Measurements from ENCODE around the gene WDPCP.

DNA sequence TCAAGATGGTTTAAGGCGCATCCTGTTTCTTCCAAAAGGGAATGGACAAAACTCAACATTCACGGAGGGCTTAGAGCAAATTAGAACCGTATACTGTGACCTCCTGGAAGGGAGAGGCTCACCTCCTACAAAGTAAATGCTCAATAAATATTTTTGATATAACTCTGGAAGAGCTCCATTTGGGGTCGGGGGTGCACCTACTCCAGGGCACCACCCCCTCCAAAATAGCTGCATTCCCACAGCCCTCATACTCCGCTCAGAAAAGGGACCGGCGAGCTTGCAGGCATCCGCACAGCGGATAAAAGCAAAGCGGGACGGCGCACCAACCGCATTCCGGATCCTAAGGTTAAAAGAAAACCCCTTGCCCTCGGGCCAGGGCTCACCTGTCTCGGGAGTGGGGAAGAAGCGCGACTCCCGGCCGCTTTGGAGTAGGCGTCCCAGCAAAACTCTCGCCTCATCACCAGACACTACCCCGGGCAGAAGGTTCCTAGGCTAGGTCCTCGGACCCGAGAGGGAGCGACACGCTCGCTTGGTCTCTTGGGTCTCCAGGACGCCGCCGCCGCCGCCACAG, 378 bp downstream of the WDPCP start:
- TF ChIP-seq, protein P1, sequence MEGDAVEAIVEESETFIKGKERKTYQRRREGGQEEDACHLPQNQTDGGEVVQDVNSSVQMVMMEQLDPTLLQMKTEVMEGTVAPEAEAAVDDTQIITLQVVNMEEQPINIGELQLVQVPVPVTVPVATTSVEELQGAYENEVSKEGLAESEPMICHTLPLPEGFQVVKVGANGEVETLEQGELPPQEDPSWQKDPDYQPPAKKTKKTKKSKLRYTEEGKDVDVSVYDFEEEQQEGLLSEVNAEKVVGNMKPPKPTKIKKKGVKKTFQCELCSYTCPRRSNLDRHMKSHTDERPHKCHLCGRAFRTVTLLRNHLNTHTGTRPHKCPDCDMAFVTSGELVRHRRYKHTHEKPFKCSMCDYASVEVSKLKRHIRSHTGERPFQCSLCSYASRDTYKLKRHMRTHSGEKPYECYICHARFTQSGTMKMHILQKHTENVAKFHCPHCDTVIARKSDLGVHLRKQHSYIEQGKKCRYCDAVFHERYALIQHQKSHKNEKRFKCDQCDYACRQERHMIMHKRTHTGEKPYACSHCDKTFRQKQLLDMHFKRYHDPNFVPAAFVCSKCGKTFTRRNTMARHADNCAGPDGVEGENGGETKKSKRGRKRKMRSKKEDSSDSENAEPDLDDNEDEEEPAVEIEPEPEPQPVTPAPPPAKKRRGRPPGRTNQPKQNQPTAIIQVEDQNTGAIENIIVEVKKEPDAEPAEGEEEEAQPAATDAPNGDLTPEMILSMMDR (IDR thresholded peaks at IDR 0.05; ENCODE audit: control extremely low read depth in 1 of 3, insufficient read depth in 1 of 3, low read depth in 1 of 3, low read length in 3 of 3): no peak
- TF ChIP-seq POLR2AphosphoS5 (IDR thresholded peaks at IDR 0.05; ENCODE audit: low read depth, low read length) (no peak; the same call in 1 of the 2 replicates), EZH2 (IDR thresholded peaks at IDR 0.05; ENCODE audit: low read depth, low read length, severe bottlenecking) (no peak), POLR2A (IDR thresholded peaks at IDR 0.05; ENCODE audit: control extremely low read depth in 1 of 2, low read depth in 2 of 2, low read length in 2 of 2) (no peak), CHD2 (IDR thresholded peaks at IDR 0.05; ENCODE audit: low read length) (no peak), YY1 (IDR thresholded peaks at IDR 0.05; ENCODE audit: low read depth, low read length) (no peak), SUZ12 (IDR thresholded peaks at IDR 0.05; ENCODE audit: low read length) (no peak), SP1 (IDR thresholded peaks at IDR 0.05; ENCODE audit: low read depth, low read length) (no peak), NANOG (IDR thresholded peaks at IDR 0.05; ENCODE audit: insufficient read depth, low read depth, low read length, poor library complexity, severe bottlenecking) (no peak), CREB1 (IDR thresholded peaks at IDR 0.05) (no peak), ASH2L (IDR thresholded peaks at IDR 0.05; ENCODE audit: low read length) (no peak), SAP30 (IDR thresholded peaks at IDR 0.05; ENCODE audit: insufficient read depth, insufficient replicate concordance, low read length) (no peak), MAX (IDR thresholded peaks at IDR 0.05) (no peak)
- TF ChIP-seq, protein P2, sequence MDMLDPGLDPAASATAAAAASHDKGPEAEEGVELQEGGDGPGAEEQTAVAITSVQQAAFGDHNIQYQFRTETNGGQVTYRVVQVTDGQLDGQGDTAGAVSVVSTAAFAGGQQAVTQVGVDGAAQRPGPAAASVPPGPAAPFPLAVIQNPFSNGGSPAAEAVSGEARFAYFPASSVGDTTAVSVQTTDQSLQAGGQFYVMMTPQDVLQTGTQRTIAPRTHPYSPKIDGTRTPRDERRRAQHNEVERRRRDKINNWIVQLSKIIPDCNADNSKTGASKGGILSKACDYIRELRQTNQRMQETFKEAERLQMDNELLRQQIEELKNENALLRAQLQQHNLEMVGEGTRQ (IDR thresholded peaks at IDR 0.05; ENCODE audit: low read length): no peak
